CD4-positive, alpha-beta T cell treated with Interleukin-17A for 1 hour (primary cell): ENCODE results near the gene WRAP73.

Experiments used
- DNase-seq: peaks from one replicate; pipeline ENCODE4 v3.0.0-alpha.2; 2020

Gene WRAP73

DNA sequence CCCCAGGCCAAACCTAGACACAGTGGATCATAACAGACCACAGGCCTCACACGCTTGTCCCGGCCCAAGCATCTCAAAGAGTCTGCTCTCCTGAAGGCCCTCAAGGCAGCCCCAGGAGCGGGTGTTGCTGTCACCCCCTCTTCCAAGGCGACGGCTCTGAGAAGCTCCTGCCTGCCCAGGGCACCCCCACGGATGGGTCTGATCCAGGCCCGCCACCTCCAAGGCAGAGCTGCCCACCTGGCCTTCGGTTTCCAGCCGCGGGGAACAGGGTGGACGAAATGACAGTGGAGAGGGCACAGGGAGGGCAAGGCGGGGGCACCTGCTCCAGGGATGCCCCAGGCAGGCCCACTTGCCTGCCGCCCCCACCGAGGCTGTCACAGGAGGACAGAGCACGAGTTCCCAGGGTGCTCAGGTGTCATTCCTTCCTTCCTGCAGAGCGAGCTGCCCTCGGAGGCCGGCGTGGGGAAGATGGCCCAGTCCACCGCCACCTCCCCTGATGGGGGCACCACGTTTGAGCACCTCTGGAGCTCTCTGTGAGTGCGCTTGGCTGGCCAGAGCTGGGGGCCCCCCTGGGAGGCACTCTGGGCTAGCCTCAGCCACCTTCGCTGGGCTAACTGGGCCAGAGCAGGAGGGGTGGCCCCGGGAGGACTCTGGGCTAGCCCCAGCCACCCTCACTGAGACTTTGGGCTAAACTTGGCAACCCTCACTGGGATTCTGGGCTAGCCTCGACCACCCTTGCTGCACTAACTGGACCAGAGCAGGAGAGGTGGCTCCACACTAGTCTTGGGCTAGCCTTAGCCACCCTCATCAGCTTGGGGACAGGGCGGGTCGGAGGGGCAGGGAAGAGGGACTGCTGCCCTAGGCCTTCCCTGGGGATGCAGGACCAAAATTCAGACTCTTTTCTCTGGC lies 32.2 kb upstream of the WRAP73 start:
- DNase-seq = no peak

DNA sequence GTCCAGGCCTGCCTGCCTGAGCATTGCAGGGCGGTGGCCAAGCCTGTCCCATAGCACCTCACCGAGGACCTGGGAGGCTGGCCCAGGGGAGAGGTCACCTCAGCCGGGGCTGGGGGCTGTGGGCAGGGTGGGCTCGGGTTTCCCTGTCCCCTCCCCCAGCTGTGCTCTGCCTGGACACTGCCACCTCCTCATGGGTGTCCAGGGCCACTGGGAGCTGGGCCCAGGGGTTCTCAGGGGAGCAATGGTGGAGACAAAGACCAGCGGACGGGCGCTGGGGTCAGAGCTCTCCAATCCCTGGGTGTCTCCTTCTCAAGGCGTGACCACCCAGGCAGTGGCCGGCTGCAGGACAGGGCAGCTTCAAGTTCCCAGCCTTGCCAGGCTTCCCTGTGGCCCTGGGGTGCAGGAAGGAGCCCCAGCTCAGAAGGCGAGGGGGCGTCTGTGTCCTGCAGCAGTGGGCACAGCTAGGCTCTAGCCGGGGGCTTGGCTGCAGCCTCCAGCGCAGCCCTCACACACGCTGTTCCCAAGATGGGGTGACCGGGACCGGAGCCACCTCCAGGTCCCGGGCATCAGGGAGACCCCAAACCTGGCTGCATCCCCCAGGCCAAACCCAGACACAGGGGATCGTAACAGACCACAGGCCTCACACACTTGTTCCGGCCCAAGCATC lies 31.5 kb upstream of the WRAP73 start:
- DNase-seq = no peak

DNA sequence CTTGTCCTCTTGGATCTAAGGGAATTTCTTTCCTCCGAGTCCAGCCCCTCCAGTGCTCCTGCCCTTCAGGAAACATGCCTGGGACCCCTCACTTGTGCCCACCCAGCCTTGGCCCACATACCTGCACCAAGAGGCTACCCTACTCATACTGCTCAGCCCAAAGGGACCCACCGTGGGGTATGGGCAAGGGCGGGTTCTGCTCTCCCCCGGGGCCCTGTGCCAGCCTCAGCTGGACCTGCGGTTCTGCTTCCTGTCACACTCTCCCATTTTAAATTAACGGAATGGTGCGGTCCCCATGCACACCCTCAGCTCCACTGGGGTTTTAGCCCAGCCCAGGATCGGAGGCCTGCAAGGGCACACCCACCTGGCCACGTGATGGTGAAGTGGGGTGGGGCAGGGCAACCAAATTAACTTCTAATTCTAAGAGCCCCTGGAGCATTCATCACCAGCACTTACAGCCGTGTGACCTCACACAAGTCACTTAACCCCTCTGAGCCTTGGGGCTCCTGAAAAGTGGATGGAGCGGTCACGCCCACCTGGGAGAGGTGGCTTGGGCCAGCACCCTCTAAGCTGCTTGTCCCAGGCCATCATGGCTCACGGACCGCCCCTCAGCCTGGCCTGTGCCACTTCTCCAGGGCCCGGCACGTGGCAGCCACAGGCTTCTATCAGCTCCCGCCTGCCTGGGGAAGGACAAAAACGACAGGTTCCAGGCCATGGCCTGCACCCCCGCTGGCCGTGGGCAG lies 30.8 kb upstream of the WRAP73 start:
- no peak for DNase-seq

DNA sequence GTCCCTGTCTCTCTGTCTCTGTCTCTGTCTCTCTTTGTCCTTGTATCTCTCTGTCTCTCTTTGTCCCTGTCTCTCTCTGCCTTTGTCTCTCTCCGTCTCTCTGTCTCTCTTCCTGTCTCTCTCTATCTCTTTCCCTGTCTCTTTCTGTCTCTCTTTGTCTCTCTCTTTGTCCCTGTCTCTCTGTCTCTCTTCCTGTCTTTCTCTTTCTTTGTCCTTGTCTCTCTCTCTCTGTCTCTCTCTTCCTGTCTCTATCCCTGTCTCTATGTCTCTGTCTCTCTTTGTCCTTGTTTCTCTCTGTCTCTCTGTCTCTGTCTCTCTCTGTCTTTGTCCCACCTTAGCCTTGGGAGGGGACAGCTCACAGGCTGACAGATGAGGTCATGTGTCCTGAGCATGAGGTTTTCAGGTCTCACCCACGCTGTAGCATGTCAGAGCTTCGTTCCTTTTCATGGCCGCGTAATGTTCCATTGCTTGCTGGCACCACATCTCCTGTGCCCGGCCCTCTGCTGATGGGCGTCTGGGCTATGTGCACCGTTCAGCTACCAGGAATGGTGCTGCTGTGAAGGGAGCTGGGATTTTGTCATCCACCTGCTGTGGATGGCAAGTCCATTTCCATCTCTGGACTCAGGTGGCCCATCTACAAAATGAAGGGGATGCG lies 30.0 kb upstream of the WRAP73 start:
- no peak for DNase-seq

DNA sequence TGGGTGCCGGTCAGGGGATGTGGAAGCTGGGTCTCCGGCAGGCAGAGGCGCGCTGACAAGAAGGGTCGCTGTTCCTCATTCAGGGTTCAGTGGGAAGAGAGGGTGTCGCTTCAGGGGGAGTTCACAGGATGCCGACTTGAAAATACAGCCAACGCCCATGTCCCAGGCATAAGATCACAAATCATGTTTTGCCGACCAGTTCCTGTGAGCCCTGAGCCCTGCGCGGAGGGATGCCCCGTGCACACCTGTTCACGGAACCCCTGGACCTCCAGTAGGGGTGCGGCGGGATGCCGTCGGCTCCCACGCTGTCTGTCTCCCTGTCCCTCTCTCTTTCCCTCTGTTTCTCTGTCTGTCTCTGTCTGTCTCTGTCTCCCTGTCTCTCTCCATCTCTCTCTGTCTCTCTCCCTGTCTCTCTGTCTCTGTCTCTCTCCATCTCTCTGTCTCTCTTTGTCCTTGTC lies 29.2 kb upstream of the WRAP73 start:
- DNase-seq = no peak

DNA sequence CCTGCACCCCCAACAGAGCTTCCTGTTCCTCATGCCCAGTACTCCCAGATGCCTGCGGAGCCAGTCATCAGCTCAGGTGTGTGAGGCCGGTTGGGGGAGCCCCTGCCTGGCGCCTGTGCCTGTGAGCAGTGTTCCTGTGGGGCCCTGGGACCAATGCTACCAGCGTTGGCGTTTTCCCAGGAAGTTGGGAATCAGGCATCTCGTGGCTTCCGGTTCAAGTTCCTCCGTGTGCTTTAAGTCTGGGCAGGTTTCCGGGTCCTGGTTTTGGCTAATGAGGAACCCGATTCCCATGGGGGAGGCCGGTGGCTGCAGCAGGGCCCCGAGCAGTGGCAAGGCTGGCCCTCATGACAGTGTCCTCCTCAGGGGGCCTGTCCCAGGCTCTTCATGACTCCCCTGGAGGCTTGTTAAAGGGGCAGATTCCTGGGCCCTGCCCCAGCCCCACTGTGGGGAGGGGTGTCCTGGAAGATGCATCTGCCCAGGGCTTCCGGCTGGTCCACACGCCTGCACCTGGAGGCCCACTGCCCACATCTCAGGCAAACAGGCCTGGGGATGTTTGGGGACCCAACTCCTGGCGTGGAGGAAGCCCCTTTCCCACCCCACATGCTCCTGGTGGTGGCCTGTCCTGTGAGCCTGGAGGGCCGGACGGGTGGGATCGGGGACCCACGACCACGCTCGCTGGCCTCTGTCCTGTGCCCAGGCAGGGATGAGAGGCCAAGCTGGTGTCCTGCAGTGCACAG lies 28.6 kb upstream of the WRAP73 start:
- no peak for DNase-seq

DNA sequence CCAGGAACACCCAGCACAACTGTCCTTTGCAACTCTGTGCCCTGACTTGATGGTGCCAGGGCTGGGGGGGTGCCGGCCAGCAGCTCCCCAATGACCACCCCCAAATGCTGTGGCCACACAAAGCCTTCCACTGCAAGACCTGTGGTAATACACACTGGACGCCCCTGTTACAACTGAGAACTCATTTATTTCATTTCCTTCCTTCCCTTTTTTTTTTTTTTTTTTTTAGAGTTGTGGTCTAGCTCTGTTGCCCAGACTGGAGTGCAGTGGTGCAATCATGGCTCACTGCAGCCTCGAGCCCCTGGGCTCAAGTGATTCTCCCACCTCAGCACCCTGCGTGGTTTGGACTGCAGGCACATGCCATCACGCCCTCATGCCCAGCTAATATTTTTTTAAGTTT lies 27.6 kb upstream of the WRAP73 start:
- DNase-seq = no peak

DNA sequence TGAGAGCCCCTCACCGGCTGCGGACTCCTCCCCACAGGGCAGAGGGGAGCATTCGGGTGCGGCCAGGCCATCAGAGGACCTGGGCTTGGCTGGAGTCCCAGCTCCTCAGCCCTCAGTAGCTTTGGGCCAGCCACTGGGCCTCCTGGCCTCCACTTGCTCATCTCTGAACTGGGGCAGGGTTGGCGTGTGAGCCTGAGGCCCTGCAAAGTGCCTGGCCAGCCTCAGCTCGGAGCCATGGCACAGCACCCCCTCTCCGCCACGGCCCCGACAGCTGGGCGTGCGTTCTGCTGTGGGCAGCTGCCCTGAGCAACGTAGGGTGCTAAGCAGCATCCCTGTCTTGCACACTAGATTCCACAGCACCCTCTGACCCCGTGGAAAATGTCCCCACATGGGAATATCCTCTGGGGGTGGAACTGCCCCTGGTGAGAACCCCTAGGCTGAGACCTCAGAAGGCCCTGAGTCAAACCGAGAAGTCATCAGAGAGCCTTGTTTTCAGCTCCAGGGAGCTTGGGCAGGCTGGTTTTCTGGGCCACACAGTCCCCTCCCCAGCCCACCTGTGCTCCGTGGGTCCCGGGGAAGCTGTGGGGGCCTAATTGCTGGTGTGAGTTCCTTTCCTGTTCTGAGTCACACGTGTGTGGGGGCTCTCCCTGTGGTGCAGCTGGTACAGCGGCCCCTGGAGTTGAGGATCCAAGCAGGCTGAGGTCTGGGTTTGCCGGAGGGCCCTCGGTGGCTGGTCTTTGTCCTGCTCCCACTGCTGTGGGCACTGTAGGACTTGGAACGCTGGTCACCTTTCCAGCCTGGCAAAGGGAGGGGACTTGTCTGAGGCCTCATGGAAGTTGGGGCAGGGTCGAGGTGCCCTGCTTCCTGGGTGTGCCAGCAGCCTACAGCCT lies 26.9 kb upstream of the WRAP73 start:
- no peak for DNase-seq

DNA sequence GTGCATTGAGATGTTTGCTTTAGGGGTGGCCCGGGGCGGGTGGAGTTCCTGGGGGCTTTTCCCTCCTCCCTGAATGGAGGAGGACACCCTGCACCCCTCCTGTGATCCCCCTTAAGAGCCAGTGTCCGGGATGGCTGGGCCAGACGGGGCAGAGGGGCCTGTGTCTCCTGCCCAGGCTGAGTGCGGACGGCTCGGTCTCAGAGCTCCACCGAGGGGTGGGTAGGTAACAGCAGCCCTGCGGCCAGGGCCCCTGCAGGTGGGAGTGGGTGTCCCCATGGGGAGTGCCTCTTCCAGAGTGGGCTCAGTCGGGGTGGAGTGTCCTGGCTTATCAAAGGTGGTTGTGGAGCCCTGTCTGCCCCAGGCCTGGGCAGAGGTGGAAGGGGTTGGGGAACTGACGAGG lies 25.5 kb upstream of the WRAP73 start:
- no peak for DNase-seq

DNA sequence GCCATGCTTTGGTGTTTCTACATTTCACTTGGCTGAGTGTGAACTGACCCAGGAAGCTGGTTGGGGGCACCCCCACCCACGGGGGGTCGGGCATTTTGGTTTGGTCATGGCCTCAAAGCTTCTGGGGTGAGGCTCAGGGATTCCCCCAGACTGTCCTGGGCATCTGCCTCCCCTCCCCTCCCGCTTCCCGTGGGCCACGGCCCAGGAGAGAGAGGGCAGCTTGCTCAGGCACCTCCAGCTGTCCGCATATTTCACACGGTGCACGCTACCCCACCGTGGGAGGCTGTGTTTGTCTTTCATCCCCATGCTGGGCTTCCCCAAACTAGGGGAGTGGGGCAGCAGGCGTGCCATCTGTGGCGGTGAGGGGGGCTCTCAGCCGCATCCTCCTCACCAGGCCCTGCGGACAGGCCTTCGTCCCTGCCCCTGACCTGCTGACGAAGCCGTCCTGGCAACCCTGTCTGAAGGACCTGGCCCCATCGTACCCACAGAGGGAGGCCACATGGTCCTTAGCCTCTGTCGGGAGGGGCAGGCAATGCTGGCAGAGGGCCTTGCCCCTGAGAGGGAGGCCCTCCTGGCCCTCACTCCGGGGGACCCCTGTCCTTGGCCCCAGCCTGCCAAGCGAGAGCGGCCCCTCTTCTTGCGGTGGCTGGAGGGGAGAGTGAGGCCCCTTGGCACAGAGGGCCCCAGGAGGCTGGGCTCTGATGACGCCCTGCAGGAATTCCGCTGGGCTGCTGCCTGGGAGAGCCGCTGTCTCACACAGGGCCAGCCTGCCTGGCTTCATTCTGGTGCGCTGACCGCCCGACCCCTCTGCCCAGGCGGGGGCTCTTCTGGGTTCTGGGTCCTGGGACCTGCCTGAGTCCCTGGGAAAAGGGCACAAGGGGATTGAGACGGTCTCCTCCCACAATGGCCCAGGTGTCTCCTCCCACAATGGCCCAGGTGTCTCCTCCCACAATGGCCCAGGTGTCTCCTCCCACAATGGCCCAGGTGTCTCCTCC lies 24.5 kb upstream of the WRAP73 start:
- DNase-seq = no peak

DNA sequence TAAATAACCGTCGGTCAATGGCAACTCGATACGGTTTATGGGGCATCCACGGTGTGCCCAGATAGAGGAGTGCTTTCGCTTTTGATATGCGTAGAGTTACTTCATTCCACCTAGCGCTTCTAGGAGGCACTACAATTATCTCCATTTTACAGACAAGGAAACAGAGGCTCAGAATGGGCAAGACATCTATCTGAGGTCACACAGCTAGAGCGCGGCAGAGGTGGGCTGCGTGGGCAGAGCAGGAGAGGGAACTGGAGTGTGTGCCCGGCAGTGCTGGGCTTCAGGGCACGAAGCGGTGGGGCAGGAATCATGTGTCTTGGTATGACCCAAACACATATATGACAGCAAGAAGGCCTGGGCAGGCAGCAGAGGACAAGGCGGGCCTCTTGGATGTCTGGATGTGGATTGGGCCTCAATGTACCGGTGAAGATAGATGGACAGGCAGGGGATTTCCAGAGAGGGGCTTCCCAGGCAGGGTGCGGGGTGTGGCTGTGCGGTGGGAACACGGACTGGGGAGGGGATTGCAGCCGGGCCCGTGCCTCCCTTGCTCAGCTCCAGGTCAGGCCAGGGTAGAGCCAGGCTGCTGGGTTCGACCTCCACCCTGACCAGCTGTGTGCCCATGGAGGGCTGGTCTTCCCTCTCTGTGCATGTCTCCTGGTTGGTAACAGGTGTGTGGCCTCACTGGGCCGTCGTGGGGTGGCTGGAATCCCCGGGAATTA lies 23.6 kb upstream of the WRAP73 start:
- peak; percentile 36 for DNase-seq

DNA sequence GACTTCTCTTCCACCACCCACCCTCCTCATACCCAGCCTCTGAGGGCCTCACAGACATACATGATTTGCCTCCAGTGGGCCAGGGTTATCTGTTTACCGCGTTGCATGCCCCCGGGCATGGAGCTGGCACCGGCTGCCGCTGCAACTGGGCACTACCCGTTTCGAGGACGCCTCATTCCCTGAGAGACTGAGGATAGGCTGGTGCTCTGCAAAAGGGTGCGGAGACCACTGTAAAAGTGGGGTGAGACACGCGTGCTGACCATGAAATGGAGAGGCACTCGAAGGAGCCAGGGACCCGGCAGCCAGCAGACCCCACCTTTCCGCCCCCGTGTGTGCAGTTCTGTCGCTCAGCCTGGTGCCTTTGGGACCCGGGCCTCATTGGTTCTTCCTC lies 23.1 kb upstream of the WRAP73 start:
- DNase-seq = no peak

DNA sequence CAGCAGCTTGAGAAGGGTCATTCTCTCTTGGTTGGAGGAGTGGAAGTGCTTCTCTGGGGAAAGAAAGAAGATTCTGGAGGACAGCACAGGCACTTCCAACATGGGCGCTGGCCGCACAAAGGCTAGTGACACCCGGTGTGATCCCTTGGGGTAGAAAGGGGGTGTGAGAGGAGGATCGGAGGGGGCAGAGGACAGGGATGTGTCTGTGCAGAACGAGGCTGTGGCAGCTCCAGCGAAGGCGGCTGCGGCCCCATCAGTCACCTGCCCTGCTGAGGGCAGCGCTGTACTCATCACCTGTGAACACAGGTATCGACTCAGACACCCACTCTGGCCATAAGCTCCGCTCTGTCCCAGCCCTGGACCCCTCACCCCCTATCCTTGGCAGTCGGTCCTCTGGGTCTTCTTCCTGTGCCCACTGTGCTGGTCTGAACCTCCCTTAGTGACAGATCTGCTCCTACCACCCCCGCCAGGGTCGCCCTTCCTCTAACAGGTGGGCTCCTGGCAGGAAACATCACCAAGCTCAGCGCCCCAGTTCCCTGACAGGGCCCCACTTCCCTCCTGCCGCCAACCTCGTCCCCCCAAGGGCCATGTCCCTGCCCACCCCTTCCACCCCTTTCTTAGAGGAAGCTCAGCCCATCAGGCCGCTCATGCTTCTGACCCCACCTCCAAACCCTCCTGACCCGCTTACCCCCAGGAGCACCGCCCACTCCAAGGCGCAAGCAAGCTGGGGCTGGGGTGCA lies 22.5 kb upstream of the WRAP73 start:
- DNase-seq = no peak

DNA sequence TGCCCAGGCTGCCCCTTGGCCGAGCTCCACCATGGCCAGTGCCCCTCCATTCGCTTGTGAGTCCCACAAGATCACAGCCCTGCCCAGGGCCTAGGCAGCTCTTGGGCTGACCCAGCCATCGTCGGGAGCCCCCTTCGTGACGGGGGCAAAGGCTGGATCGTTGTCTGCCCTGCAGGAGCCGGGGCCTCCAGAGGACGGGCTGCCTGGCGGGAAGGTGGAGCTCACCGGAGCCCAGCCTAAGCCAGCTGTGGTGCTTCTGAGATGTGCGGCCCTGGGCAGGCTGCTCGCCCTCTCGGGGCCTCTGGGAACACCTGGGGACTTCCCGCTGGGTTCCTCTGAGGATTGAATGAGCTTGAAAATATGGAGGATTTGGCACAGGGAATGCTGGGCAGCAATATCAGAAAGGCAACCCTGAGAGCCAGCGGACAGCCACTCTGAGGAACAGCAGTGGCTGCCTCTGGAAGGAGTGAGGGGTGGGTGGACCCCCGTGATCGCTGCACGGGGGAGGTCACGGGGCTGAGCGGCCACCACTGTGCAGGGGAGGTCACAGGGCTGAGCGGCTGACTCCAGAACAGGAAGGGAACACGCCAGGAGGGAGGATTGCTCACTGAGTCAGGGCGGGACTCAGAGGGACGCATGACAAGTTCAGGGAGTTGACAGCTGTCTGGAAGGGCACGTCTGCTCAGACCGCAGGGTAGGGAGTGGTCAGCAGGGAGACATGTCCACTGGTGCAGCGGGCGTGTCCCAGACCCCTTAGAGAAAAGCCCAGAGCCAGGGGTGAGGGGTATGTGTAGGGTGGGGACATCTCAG lies 21.7 kb upstream of the WRAP73 start:
- DNase-seq = no peak

DNA sequence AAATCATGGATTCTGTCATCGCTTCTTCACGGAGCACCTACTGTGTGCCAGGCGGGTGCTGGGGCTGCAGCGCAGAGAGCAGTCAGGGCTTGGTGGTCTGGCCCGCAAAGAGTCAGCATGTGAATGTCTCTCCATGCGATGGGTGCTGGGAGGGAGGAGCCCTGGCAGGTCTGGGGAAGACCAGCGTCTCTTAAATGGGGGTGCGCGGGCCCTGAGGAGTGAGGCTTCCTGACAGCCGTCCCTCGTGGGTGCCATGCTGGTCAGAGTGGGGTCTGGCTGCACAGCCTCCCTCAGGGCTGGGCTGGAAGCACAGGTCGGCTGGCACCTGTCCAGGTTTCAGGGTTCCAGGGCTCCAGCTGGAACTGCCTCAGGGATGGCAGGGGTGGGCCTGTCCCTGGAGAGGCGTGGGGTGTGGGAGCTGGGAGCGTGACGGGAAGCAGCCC lies 20.9 kb upstream of the WRAP73 start:
- no peak for DNase-seq

DNA sequence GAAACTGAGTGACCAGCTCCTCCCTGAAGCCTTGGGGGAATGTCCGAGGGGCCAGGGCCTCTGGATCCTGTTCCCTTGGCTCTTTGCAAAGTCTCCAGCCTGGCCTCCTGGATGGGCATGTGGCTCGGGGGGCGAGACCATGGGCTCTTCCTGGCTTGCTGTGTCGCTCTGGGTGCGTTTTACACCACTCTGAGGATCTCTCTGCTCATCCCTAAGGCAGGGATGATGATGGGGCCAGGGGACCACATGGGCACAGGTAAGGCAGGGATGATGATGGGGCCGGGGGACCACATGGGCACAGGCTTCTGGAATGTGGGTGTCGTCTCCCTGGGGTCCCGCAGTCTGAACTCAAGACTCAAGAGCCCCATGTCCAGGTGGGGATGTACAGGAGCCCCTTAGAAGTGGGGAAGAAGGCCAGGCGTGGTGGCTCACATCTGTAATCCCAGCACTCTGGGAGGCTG lies 20.1 kb upstream of the WRAP73 start:
- DNase-seq = no peak

DNA sequence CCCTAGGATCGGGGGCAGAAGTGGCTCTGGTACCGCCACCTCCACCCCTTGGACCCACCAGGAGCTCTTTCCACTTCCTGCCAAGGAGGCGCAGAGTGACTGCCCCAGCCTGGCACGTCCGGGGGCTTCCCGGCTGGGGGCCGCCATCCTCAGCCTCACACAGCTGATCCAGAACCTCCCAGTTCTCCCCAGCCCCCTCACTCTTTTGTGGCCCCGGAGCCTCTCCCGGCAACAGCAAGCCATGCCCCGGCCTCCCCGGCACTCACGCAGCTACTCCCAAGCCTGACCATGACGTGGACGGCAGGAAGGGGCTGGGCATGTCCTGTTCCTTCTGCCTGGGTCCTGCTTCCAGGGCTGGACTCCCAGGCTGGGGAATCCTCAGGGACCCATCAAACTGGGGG lies 19.5 kb upstream of the WRAP73 start:
- DNase-seq = no peak
